GM12892 (cell line): ENCODE results near the gene STAG3.
"Not testable (repeated sequence)": the region's sequence is repeated elsewhere in the genome, so short reads cannot be mapped to it uniquely, and the experiment has no call there.

Experiments
- POLR2A ChIP-seq: IDR thresholded peaks from 2 replicates; pipeline ENCODE4 v1.6.1; 2011; ENCODE audit warnings: low read depth, low read length, control low read depth
- POLR2AphosphoS5 ChIP-seq: IDR thresholded peaks from 2 replicates; pipeline ENCODE4 v1.6.1; 2011; ENCODE audit warnings: low read depth, low read length, control low read depth

- not testable (repeated sequence) for TF ChIP-seq POLR2A, POLR2AphosphoS5
These were observed 40.2 kb downstream of the STAG3 start for GRCh38 chr7:100217934-100218333.
